Heart left ventricle (tissue), 13 donors: ENCODE data around the gene CDK1.

Experiments
- POLR2A ChIP-seq, 2 donors: fragments of 450-650 bp; IDR thresholded peaks; one replicate each; pipeline ENCODE4 v1.6.1; 2017; ENCODE audit warnings: antibody characterized with exemption in 2 of 2, mild to moderate bottlenecking in 2 of 2, moderate library complexity in 2 of 2
- TF ChIP-seq, protein P1 (sequence below), 12 donors: fragments of 200-600 bp; sonication (generic) in 4 of 12; IDR thresholded peaks; one replicate each; pipeline versions ENCODE4 v1.5.0 to v1.8.0; 2018 to 2022; ENCODE audit warnings: antibody characterized with exemption in 12 of 12, mild to moderate bottlenecking in 5 of 12
- donor health status: ischemic (EF 13 %, LVEDD 7.1; RV severe dilation, severe dysfunction).
- donor health status: DM: no; HTN: yes; CAD: no.
- donor health status: DM: no; HTN: no; CAD: no.
- donor health status: ischemic (EF 25% LVEDD 6.9; RV normal size, moderate dysfunction).
- donor health status: ischemic (EF 25% LVEDD 5.7; RV mildly dilated, moderate dysfunction).
- donor health status: ischemic (EF 35%, LVEDD 5.7; RV mildly dilated, moderate dysfunction).
- donor health status: nonischemic (EF 11% LVEDD 7.7; RV severe dilation, severe dysfunction).
- donor health status: DM: yes; HTN: yes; CAD: no.
- donor health status: PGD.
- donor health status: ischemic (EF 29% LVEDD 5.4; RV normal size, mild dysfunction).
- donor health status: nonischemic (EF 23%, LVEDD 6.1; RV moderate dilation, normal function).

DNA sequence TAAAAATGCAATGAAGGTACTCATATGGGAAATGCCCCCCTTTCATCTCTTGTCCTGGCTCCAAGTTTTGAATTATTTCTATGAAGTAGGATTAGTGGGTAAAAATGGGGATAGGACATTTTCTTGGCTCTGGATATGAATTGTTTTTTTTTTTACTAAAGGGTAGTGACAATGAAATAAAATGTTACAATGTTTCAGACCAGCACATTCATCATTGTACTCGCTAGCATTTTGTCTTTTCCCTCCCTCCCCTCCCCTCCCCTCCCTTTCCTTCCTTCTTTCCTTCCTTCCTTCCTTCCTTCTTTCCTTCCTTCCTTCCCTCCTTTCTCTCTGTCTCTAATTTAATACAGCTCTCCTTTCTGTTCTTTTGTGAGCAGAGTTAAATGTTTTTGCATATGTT is 64.4 kb downstream of the CDK1 start:
- TF ChIP-seq, protein P1, sequence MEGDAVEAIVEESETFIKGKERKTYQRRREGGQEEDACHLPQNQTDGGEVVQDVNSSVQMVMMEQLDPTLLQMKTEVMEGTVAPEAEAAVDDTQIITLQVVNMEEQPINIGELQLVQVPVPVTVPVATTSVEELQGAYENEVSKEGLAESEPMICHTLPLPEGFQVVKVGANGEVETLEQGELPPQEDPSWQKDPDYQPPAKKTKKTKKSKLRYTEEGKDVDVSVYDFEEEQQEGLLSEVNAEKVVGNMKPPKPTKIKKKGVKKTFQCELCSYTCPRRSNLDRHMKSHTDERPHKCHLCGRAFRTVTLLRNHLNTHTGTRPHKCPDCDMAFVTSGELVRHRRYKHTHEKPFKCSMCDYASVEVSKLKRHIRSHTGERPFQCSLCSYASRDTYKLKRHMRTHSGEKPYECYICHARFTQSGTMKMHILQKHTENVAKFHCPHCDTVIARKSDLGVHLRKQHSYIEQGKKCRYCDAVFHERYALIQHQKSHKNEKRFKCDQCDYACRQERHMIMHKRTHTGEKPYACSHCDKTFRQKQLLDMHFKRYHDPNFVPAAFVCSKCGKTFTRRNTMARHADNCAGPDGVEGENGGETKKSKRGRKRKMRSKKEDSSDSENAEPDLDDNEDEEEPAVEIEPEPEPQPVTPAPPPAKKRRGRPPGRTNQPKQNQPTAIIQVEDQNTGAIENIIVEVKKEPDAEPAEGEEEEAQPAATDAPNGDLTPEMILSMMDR (IDR thresholded peaks at IDR 0.05) = no peak
- TF ChIP-seq POLR2A (IDR thresholded peaks at IDR 0.05) = no peak
